ENCODE data around the gene HIVEP2.
A peak's percentile ranks its signal among the peaks of the same experiment; 100 is the strongest.

Gene HIVEP2

GRCh38 chr6:142737368-142738034, 207.5 kb downstream of the HIVEP2 start:
- no peak for DNase-seq (ENCODE audit: low spot score)

- no peak for DNase-seq (ENCODE audit: low spot score)
Observed at GRCh38 chr6:142735204-142735603, 209.8 kb downstream of the HIVEP2 start.

GRCh38 chr6:142732790-142733189, 212.2 kb downstream of the HIVEP2 start:
- no peak for DNase-seq (ENCODE audit: low spot score)

GRCh38 chr6:142731611-142732010, 213.4 kb downstream of the HIVEP2 start:
- no peak for DNase-seq (ENCODE audit: low spot score)

- DNase-seq (ENCODE audit: low spot score): no peak
Observed at GRCh38 chr6:142729618-142730017, 215.4 kb downstream of the HIVEP2 start.

- peak; percentile 42 for DNase-seq (ENCODE audit: low spot score)
Observed at GRCh38 chr6:142728910-142729481, 216.0 kb downstream of the HIVEP2 start.

- no peak for DNase-seq (ENCODE audit: low spot score)
Observed at GRCh38 chr6:142728364-142728763, 216.6 kb downstream of the HIVEP2 start.

- DNase-seq (ENCODE audit: low spot score): no peak
Observed at GRCh38 chr6:142726616-142727015, 218.4 kb downstream of the HIVEP2 start.

GRCh38 chr6:142725024-142725770, 219.8 kb downstream of the HIVEP2 start:
- DNase-seq (ENCODE audit: low spot score): no peak

GRCh38 chr6:142722841-142723240, 222.1 kb downstream of the HIVEP2 start:
- no peak for DNase-seq (ENCODE audit: low spot score)

GRCh38 chr6:142722012-142722411, 223.0 kb downstream of the HIVEP2 start:
- no peak for DNase-seq (ENCODE audit: low spot score)

GRCh38 chr6:142721215-142721920, 223.6 kb downstream of the HIVEP2 start:
- no peak for DNase-seq (ENCODE audit: low spot score)

- no peak for DNase-seq (ENCODE audit: low spot score)
Observed at GRCh38 chr6:142718667-142719191, 226.2 kb downstream of the HIVEP2 start.

GRCh38 chr6:142716097-142716496, 228.9 kb downstream of the HIVEP2 start:
- DNase-seq (ENCODE audit: low spot score): no peak

- DNase-seq (ENCODE audit: low spot score): no peak
Observed at GRCh38 chr6:142714951-142715785, 229.8 kb downstream of the HIVEP2 start.

- DNase-seq (ENCODE audit: low spot score): no peak
Observed at GRCh38 chr6:142713959-142714358, 231.0 kb downstream of the HIVEP2 start.

GRCh38 chr6:142712231-142712630, 232.7 kb downstream of the HIVEP2 start:
- no peak for DNase-seq (ENCODE audit: low spot score)

- DNase-seq (ENCODE audit: low spot score): no peak
Observed at GRCh38 chr6:142708651-142709050, 236.3 kb downstream of the HIVEP2 start.

GRCh38 chr6:142707255-142707654, 237.7 kb downstream of the HIVEP2 start:
- DNase-seq (ENCODE audit: low spot score): no peak

- DNase-seq (ENCODE audit: low spot score): no peak
Observed at GRCh38 chr6:142706210-142706609, 238.8 kb downstream of the HIVEP2 start.

- no peak for DNase-seq (ENCODE audit: low spot score)
Observed at GRCh38 chr6:142705054-142705453, 239.9 kb downstream of the HIVEP2 start.

Data from AG20443 (cell line).